ENCODE measurements around the gene PCK2. TPM values are rescaled to one million over a fixed set of nuclear protein-coding genes. Genes with fewer than 3 reads are reported as not detected.

The PCK2 gene
- total and polyA plus RNA-seq, 2 of the 8 experiments (the other 6 are each of a cell fraction or from before 2014, with no cell fraction given), result 81.9 to 115 TPM

- FAIRE-seq (no peak), DNase-seq (ENCODE audit: low read depth in 1 of 2, low spot score in 2 of 2) (no peak)
- Histone ChIP-seq H2AFZ (ENCODE audit: low read length) (no peak overlapping the region), H2BK5ac (ENCODE audit: low read depth, low read length) (no peak overlapping the region), H4K8ac (ENCODE audit: extremely low read depth, insufficient read depth, low read length) (no peak overlapping the region), H3K14ac (ENCODE audit: insufficient read length) (no peak overlapping the region), H3K56ac (replicated peaks; ENCODE audit: insufficient read length, low read depth, low read length) (no peak overlapping the region), H3K27me3 (replicated peaks in 1 of 4; ENCODE audit: control insufficient read depth in 3 of 4, extremely low read depth in 1 of 4, insufficient read depth in 3 of 4, low read length in 3 of 4) (no peaks in the 10 kb centered on the region), H2AK5ac (ENCODE audit: low read depth, low read length) (no peak overlapping the region), H4K5ac (ENCODE audit: insufficient read length, low read depth, low read length) (no peak overlapping the region), H4K91ac (replicated peaks; ENCODE audit: insufficient read length, low read length) (no peak overlapping the region), H2BK12ac (ENCODE audit: low read depth, low read length) (no peak overlapping the region), H3K9ac (replicated peaks in 1 of 4; ENCODE audit: extremely low read depth in 1 of 4, low read depth in 3 of 4, low read length in 3 of 4) (no peak overlapping the region), H3K9me3 (ENCODE audit: insufficient read depth in 2 of 2, low read depth in 1 of 2, low read length in 1 of 2) (no peaks in the 10 kb centered on the region), H2BK20ac (ENCODE audit: low read length) (no peak overlapping the region), H3K23me2 (ENCODE audit: low read depth, low read length) (peaks cover 8% of the 10 kb centered on the region), H3K23ac (ENCODE audit: insufficient read length) (no peak overlapping the region), H3K79me2 (ENCODE audit: control insufficient read depth in 1 of 2, insufficient read depth in 2 of 2, low read length in 2 of 2) (peaks cover 0 to 21% of the 10 kb centered on the region in 2 experiments; a peak in 2 of 4 replicates), H3K36me3 (ENCODE audit: control insufficient read depth in 2 of 4, insufficient read depth in 4 of 4, low read length in 3 of 4) (peaks cover 9 to 46% (median 27%) of the 10 kb centered on the region in 4 experiments; a peak in 7 of 8 replicates), H2BK120ac (replicated peaks; ENCODE audit: low read depth, low read length) (no peak overlapping the region), H3K27ac (ENCODE audit: low read depth, low read length) (no peak overlapping the region), H3K4me1 (replicated peaks in 1 of 4; ENCODE audit: control insufficient read depth in 3 of 4, insufficient read depth in 4 of 4, low read length in 3 of 4) (peaks cover 5 to 13% (median 8%) of the 10 kb centered on the region in 4 experiments), H3K79me1 (ENCODE audit: low read depth, low read length) (peaks cover 5% of the 10 kb centered on the region), H2BK15ac (ENCODE audit: low read length) (no peak overlapping the region), H3K4me2 (ENCODE audit: insufficient read depth in 1 of 2, low read depth in 2 of 2, low read length in 2 of 2) (no peak overlapping the region; a peak in 1 of 4 replicates), H3K4ac (replicated peaks; ENCODE audit: insufficient read length, low read depth, low read length) (no peak overlapping the region), H3K4me3 (ENCODE audit: extremely low read depth in 1 of 4, insufficient read depth in 2 of 4, low read depth in 3 of 4, low read length in 4 of 4) (no peak overlapping the region), H3K18ac (ENCODE audit: extremely low read depth, low read length) (no peak overlapping the region), H4K20me1 (replicated peaks in 1 of 2; ENCODE audit: control insufficient read depth in 1 of 2, insufficient read depth in 2 of 2, low read length in 2 of 2) (peaks cover 7 to 11% of the 10 kb centered on the region in 2 experiments)
- 96% methylated on average over 8 of the region's 8 CpGs; no CpG with 5 or more reads in 1 of the 2 experiments for WGBS, 2 experiments (ENCODE audit: extremely low coverage in 1 of 2, insufficient coverage in 1 of 2, insufficient read length in 1 of 2, insufficient replicate concordance in 2 of 2, low coverage in 1 of 2, low lambda C conversion rate in 2 of 2, missing lambda C conversion rate in 1 of 2)
- no peak for TF ChIP-seq SIRT6 (IDR thresholded peaks at IDR 0.05; ENCODE audit: low read length)
- TF ChIP-seq CTBP2 (IDR thresholded peaks at IDR 0.05; ENCODE audit: borderline replicate concordance, insufficient read depth, insufficient read length, low read length), result no peak
- no peak for TF ChIP-seq PHF8 (conservative IDR thresholded peaks at IDR 0.05; ENCODE audit: low read depth, low read length)
- no peak for TF ChIP-seq NANOG (IDR thresholded peaks at IDR 0.05; ENCODE audit: insufficient read depth, low read depth, low read length, poor library complexity, severe bottlenecking)
- ChIA-PET POLR2A (ENCODE audit: partially characterized antibody) (interaction anchor here (0.9 to 23.9 kb wide), 10 partner anchors 9 to 111 kb away, joined by 3 to 626 read pairs (median 38); partner anchors contain the start of genes CARMIL3, CPNE6, DCAF11 and EMC9), CTCF (ENCODE audit: partially characterized antibody) (interaction anchor here (0.6 to 12.8 kb wide), 4 partner anchors 9 to 1132 kb away, joined by 3 to 316 read pairs (median 82); partner anchors contain the start of gene CPNE6)
These were observed 2.6 kb downstream of the PCK2 start for GRCh38 chr14:24096545-24097181.

Data from H1 (cell line).